ELF-1 (cell line): Measurements from ENCODE around the gene F9.

Experiments used
- DNase-seq: peaks from one replicate; pipeline ENCODE4 v3.0.0-alpha.2; 2016; ENCODE audit warnings: low read depth, low spot score

The F9 gene

GRCh38 chrX:139596068-139596467, 65.5 kb downstream of the F9 start:
- peak; percentile 25 for DNase-seq

GRCh38 chrX:139600105-139600504, 69.6 kb downstream of the F9 start:
- DNase-seq, result no peak
